ENCODE results near the gene RNF2. TPM values are rescaled to one million over a fixed set of nuclear protein-coding genes. Genes with fewer than 3 reads are reported as not detected.

The RNF2 gene
- polyA plus RNA-seq, 1 of the 3 experiments (the other 2 are of a cell fraction), result 20.1 TPM

GRCh38 chr1:185087746-185088145 lies 42.4 kb downstream of the RNF2 start (continued):
- no peak for TF ChIP-seq NRF1 (IDR thresholded peaks at IDR 0.05; ENCODE audit: low read depth, low read length)
- no peak for TF ChIP-seq RCOR1 (IDR thresholded peaks at IDR 0.05; ENCODE audit: low read length)
- TF ChIP-seq MEF2A (IDR thresholded peaks at IDR 0.05; ENCODE audit: borderline replicate concordance, low read depth), result no peak
- TF ChIP-seq POLR2AphosphoS5 (IDR thresholded peaks at IDR 0.05; ENCODE audit: low read depth, low read length), result no peak

GRCh38 chr1:185091480-185091879 lies 46.1 kb downstream of the RNF2 start:
- Histone ChIP-seq H3K9me3 (no peaks in the 10 kb centered on the region), H3F3A (replicated peaks; ENCODE audit: insufficient read depth) (no peaks in the 10 kb centered on the region), H3K4me2 (no peak overlapping the region), H3K4me3 (ENCODE audit: low read depth in 2 of 2, low read length in 1 of 2) (no peak overlapping the region), H3K9ac (no peak overlapping the region), H3K9me2 (no peaks in the 10 kb centered on the region), H3K36me3 (replicated peaks in 1 of 2; ENCODE audit: control insufficient read depth in 1 of 2, insufficient read depth in 2 of 2, low read length in 1 of 2) (peaks cover 55 to 61% of the 10 kb centered on the region in 2 experiments), H4K20me1 (ENCODE audit: insufficient read depth) (no peaks in the 10 kb centered on the region), H3K27ac (ENCODE audit: low read depth in 2 of 2, low read length in 1 of 2) (no peak overlapping the region), H2AFZ (ENCODE audit: low read depth) (no peak overlapping the region), H3K27me3 (ENCODE audit: insufficient read depth) (no peaks in the 10 kb centered on the region), H3K4me1 (ENCODE audit: control insufficient read depth in 1 of 2, insufficient read depth in 2 of 2, low read depth in 1 of 2, low read length in 1 of 2) (no peaks in the 10 kb centered on the region), H3K79me2 (ENCODE audit: insufficient read depth) (peaks cover 9% of the 10 kb centered on the region; the same call in 1 of the 2 replicates)
- WGBS (ENCODE audit: low lambda C conversion rate), result 95% methylated on average over 5 of the region's 5 CpGs
- ChIA-PET CTCF (interaction anchor here (1.5 kb wide), 1 partner anchor 286 kb away, joined by 4 read pairs; no protein-coding TSS in a partner anchor), POLR2A (no interaction called here)
- no peak for DNase-seq
- TF ChIP-seq CTCF (IDR thresholded peaks at IDR 0.05) (no peak), SIN3A (IDR thresholded peaks at IDR 0.05; ENCODE audit: borderline replicate concordance, low read depth, low read length) (no peak), ELF1 (IDR thresholded peaks at IDR 0.05) (no peak), RCOR1 (IDR thresholded peaks at IDR 0.05; ENCODE audit: low read length) (no peak), USF2 (IDR thresholded peaks at IDR 0.05; ENCODE audit: borderline replicate concordance, low read depth, low read length) (no peak), FOXJ3 (CRISPR knock-in tag; IDR thresholded peaks at IDR 0.05) (no peak), ZBTB33 (IDR thresholded peaks at IDR 0.05; ENCODE audit: borderline replicate concordance, low read depth) (no peak), EP300 (IDR thresholded peaks at IDR 0.05; ENCODE audit: borderline replicate concordance in 1 of 2, low read depth in 1 of 2, low read length in 1 of 2) (no peak), EZH2phosphoT487 (IDR thresholded peaks at IDR 0.05; ENCODE audit: borderline replicate concordance, low read depth) (no peak), GATA2 (CRISPR knock-in tag; IDR thresholded peaks at IDR 0.05) (no peak), JUND (IDR thresholded peaks at IDR 0.05) (no peak), RAD21 (IDR thresholded peaks at IDR 0.05; ENCODE audit: low read length) (no peak), RFX5 (IDR thresholded peaks at IDR 0.05; ENCODE audit: low read length) (no peak), FOXM1 (IDR thresholded peaks at IDR 0.05; ENCODE audit: low read depth) (no peak), TCF12 (IDR thresholded peaks at IDR 0.05) (no peak), FOSL2 (IDR thresholded peaks at IDR 0.05; ENCODE audit: borderline replicate concordance, low read depth) (no peak), TAF1 (IDR thresholded peaks at IDR 0.05; ENCODE audit: borderline replicate concordance, low read depth, low read length) (no peak), NFIC (IDR thresholded peaks at IDR 0.05; ENCODE audit: borderline replicate concordance) (no peak), IRF3 (IDR thresholded peaks at IDR 0.05; ENCODE audit: low read depth, low read length) (no peak)
